ENCODE results near the gene CTAG1A.
"Not testable (repeated sequence)": the region's sequence is repeated elsewhere in the genome, so short reads cannot be mapped to it uniquely, and the experiment has no call there.

The CTAG1A gene

DNA sequence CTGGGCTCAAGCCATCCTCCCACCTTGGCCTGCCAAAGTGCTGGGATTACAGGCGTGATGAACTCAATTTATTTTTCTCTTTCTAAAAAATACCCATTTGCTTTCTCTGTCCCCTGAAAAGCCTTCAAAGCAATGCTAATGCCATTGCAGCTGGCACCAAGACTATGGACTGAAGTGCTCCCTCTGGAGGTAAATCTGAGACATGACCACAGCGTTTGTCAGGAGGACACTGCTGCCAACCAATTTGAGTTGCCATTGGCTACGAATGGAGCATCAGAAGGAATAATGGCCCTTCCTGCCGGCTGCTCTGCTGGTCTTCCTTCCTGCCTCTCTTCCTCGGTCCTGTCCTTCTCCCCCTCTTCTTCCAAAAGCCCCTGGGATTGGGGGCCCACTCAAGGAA lies 9.9 kb upstream of the CTAG1A start:
- DNase-seq, result not testable (repeated sequence)

DNA sequence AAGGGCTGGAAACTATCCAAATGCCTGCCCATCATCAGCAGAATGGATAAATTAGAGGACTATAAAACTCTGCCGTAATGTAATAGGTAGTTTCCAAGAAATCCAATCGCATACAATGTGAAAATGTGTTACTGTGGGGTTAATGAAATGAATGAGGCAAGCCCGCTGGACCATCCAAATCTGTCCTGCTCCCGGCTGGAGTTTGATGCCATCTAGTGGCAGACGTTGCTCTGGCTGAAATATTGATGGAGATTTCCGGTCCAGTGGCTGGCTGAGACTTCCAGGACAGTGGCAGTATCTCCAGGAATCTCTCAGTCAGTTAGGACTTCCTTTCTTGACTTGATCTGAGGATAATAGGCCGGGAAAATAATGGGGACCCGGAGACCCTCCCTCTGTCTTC lies 1.9 kb upstream of the CTAG1A start:
- DNase-seq, result not testable (repeated sequence)

DNA sequence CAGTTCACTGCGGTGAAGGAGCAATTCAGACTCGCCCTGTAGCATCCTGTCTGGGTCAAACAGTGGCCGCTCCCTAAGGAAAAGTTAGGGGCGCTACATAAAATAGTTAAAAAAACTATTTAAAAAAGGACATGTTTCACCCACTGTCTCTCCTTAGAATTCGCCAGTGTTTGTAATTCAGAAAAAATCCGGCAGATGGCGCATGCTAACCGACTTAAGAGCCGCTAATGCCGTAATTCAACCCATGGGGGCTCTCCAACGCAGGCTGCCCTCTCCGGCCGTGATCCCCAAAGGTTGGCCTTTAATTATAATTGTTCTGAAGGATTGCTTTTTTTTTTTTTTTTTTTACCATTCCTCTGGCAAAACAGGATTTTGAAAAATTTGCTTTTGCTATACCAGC lies 5.5 kb downstream of the CTAG1A start:
- DNase-seq, result not testable (repeated sequence)

DNA sequence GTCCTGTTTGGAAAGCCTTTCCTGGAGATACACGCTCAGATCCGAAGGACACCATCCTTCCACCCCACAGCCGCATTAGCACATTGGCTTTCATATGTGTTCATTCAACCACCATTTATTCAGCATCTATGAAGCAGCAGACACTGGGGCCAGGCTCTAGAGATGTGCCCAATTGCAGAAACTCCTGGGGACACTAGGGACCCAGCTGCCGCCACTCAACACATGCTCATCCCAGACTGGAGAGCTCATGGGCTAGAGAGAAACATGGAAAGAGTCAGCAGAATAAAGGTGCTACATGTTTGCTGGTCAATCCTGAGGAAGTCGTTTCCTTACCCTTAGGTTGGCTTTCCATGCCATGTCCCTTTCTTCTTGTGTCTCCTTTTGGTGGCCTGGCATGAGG lies 7.6 kb downstream of the CTAG1A start:
- DNase-seq, result no peak

DNA sequence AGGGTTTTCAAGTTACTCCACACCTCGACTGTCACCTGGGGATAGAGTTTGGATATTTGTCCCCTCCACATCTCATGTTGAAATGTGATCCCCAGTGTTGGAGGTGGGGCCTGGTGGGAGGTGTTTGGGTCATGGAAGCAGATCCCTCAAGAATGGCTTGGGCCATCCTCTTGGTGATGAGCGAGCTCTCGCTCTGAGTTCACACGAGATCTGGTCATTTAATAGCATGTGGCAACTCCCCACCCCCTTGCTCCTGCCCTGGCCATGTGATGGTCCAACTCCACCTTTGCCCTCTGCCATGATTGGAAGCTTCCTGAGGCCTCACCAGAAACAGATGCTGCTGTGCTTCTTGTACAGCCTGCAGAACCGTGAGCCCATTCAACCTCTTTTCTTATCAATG lies 8.3 kb downstream of the CTAG1A start:
- DNase-seq, result no peak

DNA sequence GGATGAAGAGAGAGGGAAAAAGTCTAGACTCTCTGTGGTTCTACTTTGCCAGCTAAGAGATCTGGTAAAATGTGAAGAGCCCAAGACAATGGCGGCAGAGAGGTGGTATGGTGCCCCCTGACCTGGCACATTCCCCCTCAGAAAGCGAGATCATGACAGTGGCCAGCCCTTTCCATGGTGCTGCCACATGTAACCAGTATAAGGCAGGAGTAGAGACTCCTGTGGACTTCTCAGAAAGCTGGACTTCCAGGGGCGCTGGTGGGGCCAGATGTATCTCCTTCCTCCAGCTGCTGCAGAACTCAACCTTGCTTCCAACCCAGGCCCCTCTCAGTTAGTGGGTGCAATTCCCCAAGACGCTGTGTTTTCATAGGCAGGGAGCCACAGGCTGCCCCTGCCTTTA lies 9.6 kb downstream of the CTAG1A start:
- DNase-seq, result no peak

DNA sequence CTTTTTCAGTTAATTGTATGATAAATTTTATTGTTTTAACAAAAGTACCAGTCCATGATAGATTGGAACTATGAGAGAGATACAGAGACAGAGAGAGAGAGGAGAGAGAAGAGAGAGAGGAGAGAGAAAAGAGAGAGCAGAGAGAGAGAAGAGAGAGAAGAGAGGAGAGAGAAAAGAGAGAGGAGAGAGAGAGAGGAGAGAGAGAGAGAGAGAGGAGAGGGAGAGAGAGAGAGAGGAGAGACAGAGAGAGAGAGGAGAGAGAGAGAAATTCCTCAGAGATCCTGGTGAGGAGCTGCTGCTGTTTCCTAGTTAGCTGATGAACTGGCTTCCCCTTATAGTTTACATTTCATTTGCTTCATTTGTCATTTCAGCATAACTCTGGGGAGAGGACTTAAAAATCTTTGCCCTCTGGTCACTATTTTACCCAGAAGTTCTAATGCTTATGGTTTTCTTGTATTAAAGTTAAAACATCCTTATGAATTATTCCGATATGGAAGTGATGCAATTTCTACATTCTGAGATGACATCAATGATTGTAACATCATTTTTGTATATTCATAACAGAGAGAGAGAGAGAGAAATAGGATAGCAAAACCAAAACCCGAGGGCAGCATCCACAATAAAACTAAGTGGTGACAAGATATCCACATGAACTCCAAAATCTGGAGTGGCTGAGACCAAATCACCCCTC lies 10.8 kb downstream of the CTAG1A start:
- no peak for DNase-seq

DNA sequence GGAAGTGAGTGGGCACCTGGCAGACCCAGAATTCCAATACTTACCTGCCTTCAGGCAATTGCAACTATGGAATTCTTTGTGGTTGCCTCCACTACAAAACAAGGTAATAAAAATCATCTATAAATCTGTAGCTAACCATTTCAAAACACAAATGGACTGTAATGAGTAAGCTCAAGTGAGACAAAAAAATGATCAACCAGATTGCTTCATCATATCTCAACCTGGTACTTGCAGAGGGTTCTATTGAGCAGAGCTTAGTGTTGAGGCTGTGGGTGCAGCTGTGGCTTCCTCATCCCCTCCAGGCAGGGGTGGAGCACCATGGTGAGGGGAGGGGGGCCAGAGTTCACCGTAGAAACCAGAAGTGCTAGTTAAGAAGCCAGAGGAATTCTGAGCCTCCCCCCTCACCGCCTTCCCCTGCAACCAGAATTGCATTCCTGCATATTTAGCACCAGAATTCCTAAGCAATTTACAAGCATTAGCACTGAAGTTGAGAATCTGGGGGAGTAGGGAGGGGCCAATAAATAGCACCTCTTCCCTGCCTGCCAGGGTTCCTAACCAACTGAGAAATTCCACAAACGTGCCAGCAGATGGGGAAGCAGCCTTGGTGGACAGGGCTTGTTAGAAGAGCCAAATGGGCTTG lies 11.5 kb downstream of the CTAG1A start:
- no peak for DNase-seq

DNA sequence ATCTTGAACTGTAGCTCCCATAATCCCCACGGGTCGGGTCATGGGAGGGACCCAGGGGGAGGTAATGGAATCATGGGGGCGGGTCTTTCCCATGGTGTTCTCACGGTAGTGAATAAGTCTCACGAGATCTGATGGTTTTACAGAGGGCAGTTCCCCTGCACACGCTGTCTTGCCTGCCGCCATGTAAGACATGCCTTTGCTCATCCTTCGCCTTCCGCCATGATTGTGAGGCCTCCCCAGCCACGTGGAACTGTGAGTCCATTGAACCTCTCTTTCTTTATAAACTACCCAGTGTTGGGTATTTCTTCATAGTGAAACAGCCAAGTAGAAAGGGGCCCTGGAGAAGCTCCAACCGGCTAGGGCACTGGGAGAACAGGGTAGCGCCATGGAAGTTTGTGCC lies 12.3 kb downstream of the CTAG1A start:
- DNase-seq, result no peak

DNA sequence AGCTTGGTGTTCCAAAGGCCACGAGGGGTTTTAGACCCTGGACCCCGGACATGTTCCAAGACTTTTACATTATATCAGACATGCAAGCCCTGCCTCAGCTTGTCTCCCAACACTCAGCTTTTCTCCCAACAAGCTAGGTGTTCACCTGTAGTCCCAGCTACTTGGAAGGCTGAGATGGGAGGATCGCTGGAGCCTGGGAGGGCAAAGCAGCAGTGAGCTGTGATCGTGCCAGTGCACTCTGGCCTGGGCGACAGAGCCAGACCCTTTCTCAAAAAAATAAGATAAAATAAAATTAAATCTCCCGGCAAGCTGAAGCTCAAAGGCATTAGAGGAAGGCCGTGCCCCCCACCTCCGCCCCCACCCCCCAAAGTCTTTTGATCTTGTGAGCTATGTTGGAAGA lies 13.7 kb downstream of the CTAG1A start:
- DNase-seq, result no peak

DNA sequence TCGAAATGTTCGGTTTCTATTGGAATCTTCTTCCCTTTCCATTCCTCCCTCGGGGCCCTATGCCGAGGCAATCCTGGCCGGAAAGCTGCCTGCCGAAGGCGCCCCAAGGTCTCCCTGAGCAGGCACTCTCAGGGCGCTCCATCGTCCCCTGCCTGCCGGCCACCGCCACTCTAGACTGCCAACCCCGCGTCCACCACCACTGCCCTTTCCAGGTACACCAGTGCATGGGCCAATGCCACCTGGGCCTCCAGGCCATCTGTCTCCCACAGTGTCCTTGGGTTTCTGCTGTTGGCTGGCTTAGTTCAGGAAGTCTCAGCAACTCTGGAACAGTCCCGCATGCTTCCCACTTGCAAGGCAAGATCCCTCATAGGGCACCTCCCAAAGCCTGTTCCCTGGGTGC lies 14.6 kb downstream of the CTAG1A start:
- no peak for DNase-seq

DNA sequence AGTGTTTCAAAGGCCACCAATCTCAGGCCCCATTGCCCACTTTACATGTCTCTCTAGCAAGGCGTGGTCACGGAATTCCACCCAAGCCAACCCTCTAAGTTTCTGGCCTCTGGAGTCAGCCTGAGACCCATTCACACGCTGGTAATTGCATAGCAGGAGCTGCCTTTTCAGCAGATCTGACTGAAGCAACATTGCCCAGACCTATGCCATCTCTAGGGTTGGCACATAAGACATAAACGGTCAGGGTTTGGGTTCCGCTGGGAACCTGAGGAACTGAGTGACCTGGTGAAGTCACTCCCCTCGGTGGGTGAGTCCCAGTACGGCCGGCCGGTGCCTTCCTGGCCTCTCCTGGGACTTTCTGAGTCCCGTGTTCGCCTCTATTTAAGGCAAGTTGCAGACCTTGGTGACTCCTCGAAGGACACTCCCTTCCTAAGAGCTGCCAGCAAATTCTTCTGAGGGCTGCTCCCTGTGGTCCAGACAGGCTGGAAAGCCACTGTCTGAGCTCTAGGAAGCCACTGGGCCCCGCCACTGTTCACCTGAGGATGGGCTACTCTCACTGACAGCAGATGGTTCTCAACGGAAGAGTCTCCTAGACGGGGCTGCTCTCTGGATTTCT lies 15.9 kb downstream of the CTAG1A start:
- no peak for DNase-seq

DNA sequence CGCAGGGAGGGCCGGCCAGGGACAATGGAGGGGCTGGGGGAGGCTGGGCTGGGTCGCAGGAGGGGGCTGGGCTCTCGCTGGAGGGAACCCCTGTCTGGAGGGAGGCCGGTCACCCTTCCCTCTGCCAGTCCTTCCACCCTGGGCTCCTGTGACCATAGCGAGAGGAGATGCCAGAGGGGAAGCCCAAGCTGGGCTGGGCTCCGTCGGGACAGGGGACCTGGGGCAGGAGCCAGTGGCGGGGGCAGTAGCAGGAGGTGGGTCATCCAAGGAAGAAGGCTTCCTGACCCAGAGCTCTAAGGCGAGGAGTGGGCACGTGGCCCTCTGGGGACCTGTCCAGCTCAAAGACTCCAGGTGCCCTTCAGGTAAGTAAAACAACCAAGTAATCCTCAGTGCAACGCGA lies 17.3 kb downstream of the CTAG1A start:
- no peak for DNase-seq

DNA sequence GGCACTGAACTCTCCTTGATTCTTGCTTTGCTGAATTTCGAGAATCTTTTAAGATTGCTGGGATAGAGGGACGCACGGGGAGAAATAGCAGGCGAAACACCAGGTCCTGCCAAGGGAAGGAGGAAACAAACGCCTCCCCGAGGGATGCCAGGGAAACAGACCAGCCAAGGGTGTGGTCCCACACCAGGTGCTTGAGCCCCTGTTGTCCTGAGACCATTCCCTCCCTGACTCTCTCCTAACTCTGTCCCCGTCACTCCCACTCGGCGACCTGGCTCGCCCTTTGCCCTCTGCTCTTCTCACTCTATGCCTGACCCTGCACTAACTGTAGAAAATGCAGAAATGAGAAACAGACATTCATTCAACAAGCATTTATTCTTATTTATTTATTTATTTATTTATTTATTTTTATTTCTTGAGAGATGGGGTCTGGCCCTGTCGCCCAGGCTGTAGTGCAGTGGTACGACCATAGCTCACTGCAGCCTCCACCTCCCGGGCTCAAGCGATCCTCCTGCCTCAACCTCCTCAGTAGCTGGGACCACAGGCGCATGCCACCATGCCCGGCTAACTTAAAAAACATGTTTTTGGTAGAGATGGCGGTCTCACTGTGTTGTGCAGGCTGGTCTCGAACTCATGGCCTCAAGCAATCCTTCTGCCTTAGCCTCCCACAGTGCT lies 18.0 kb downstream of the CTAG1A start:
- DNase-seq, result no peak

DNA sequence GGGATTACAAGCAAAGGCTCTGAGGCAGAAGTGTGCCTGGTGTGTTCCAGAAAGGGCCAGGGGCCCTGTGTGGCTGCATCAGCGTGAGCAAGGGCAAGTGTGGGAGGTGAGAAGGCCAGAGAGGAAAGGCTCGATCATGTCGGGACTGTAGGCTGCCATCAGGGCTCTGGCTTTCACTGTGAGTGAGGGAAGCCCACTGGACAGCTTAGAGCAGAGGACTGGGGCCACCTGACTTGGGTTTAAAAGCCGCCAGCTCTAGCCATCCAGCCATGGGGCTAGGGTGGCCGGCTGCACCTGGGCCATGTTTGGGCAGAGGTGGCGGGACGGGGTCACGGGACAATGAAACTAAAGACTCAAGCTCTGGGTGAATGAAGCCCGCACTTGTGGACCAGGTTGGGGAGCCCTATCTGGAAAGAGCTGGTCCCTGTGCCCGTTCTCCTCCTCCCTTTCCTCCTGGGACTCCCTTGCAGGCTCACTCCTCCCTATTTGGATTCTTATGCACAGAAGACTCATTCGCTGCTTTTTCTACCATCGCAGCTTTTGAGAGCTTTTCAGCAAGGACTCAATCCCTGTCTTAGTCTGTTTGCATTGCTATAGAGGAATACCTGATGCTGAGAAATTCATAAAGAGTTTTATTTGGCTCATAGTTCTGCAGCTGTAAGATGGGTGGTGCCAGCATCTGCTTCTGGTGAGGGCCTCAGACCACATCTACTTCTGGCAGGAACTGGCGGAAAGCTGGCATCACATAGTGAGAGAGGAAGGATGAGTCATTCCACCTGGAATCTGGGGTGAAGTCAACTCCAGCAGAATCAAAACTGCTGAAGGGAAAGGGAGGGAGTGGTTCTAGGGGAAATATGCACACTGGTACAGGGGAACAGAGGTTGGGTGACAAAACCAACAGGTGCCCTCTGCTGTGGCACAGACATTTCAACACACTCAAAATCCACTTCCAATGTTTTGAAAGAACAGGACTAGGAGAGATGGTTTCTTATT lies 18.8 kb downstream of the CTAG1A start:
- no peak for DNase-seq

DNA sequence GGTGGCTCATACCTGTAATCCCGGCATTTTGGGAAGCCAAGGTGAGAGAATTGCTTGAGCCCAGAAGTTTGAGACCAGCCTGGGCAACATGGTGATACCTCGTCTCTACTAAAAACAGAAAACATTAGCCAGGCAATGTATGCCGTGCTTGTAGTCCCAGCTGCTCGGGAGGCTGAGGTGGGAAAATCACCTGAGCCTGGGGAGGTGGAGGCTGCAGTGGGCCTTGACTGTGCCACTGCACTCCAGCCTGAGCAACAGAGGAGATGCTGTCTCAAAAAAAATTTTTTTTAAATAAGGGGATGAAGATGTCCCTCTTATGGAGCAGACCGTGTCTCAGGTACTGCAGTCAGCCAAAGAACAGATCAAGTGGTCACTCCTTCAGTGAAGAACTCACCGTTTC lies 20.6 kb downstream of the CTAG1A start:
- DNase-seq, result no peak

DNA sequence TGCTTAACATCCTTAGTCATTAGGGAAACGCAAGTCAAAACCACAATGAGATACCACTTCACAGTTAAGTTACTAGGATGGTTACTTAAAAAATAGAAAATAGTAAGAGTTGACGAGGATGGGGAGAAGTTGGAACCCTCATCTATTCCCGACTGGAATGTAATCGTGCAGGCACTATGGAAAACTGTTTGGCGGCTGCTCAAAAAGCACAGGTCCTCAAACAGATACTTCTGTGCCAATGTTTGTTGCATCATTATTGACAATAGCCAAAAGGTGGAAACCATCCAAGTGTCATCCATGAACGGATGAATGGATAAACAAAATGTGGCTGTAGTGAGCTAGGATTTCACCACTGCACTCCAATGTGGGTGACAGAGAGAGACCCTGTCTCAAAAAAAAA lies 22.4 kb downstream of the CTAG1A start:
- DNase-seq, result no peak

DNA sequence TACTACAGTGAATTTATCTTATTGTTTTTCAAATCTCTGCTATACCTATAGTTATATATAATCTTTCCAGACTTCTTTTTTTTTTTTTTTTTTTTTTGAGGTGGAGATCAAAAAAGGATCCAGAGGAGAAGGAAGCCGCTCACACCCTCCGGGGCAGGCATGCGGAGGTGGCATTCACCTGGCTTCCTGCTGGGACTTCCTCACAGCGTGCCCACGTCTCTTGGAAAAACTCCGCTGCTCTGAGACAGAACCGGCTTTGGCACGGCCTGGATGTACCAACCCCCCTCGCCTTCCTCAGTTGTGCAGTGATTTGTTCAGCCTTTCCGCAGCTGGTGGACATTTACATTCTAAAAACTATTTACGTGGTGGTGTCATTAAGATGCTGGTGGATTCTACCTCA lies 23.0 kb downstream of the CTAG1A start:
- not testable (repeated sequence) for DNase-seq

DNA sequence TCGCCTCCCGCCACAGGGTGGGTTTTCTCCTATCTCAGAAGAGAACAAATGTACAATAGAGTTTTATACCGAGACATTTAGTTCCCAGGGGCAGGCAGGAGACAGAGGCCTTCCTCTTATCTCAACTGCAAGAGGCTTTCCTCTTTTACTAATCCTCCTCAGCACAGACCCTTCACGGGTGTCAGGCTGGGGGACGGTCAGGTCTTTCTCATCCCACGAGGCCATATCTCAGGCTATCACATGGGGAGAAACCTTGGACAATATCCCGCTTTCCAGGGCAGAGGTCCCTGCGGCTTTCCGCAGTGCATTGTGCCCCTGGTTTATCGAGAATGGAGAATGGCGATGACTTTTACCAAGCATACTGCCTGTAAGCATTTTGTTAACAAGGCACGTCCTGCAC lies 23.9 kb downstream of the CTAG1A start:
- not testable (repeated sequence) for DNase-seq

DNA sequence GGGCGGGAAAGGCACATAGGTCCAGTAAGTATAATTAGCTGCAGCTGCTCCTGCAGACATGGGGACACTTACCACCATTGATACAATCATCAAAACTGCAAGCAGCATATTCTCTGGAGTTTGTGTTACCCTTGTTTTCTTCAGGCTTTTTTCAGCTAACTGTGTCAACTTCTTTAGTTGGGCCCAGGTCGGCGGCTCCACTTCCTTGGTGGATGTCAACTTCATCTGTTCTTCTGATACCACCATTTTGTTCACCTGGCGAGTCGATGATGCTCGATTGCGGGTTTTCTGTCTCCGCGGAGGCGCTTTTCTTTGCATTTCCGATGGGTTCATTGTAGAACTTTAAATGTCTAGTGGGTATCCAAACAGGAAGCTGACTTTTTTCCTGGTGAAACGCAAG lies 26.2 kb downstream of the CTAG1A start:
- DNase-seq, result not testable (repeated sequence)

DNA sequence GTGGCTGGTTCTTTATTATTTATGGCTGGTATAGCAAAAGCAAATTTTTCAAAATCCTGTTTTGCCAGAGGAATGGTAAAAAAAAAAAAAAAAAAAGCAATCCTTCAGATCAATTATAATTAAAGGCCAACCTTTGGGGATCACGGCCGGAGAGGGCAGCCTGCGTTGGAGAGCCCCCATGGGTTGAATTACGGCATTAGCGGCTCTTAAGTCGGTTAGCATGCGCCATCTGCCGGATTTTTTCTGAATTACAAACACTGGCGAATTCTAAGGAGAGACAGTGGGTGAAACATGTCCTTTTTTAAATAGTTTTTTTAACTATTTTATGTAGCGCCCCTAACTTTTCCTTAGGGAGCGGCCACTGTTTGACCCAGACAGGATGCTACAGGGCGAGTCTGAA lies 28.7 kb downstream of the CTAG1A start:
- DNase-seq, result not testable (repeated sequence)

DNA sequence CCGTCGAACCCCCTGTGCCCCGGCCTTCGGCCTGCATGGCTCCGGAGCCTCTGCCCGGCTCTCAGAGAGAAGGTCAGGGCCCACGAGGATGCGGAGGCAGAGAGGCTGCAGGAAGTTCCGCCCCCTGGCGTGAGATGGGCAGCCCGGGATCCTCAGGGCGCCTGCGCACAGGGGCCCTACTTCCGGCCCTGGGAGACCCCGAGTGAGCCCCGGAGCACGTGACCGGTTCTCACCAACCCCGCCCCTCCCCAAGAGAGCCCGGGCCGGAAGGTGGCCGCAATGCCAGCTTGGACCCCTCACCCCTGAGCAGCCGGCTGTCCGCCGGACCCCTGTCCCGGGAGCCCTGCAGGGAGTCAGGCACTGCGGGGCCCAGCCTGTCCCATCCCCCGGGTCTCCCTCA lies 34.2 kb downstream of the CTAG1A start, which contains the start of gene CTAG1B:
TSS of gene CTAG1B (minus strand) at position 101 of the 400 bp plus-strand sequence. CDS start at position 37, 64 bp downstream.
- not testable (repeated sequence) for DNase-seq
